Natural killer cell (primary cell): ENCODE results near the gene TEAD1. TPM values are rescaled to one million over a fixed set of nuclear protein-coding genes. Genes with fewer than 3 reads are reported as not detected.

Source experiments
- ATAC-seq, 3 donors: fragments of 150-1000 bp in 2 of 3; fragments of 200-7000 bp in 1 of 3; cut with Tn5 transposase; 1 replicate in 1 of 3; 2 replicates in 2 of 3; pipeline ENCODE4 v1.10.0; 2021; ENCODE audit warnings: mild to moderate bottlenecking in 2 of 3, moderate library complexity in 2 of 3
- DNase-seq, 2 donors: peaks; one replicate each; pipeline versions ENCODE4 v3.0.0 to v3.0.0-alpha.2; 2013 to 2021; ENCODE audit warnings: mixed read lengths in 1 of 2
- H3K27ac ChIP-seq: one replicate; pipeline ENCODE4 v1.5.1; 2013; ENCODE audit warnings: mild to moderate bottlenecking, low read length
- H3K27me3 ChIP-seq: one replicate; pipeline ENCODE4 v1.6.1; 2013; ENCODE audit warnings: low read length; ENCODE audit not compliant: control insufficient read depth, insufficient read depth
- H3K36me3 ChIP-seq: one replicate; pipeline ENCODE4 v1.6.1; 2013; ENCODE audit warnings: low read length; ENCODE audit not compliant: control insufficient read depth, insufficient read depth
- H3K4me1 ChIP-seq: one replicate; pipeline ENCODE4 v1.6.1; 2013; ENCODE audit warnings: low read length; ENCODE audit not compliant: control insufficient read depth, insufficient read depth
- H3K4me3 ChIP-seq: one replicate; pipeline ENCODE4 v1.5.1; 2013; ENCODE audit warnings: low read length
- H3K9me3 ChIP-seq: one replicate; pipeline ENCODE4 v1.6.1; 2013; ENCODE audit warnings: low read length; ENCODE audit not compliant: control insufficient read depth, insufficient read depth
- H3K27ac Mint-ChIP-seq, 2 donors: one replicate each; pipeline ENCODE4 v1.8.0; 2022; ENCODE audit warnings: mild to moderate bottlenecking in 2 of 2, mixed read lengths in 2 of 2, moderate library complexity in 1 of 2
- H3K27me3 Mint-ChIP-seq, 2 donors: one replicate each; pipeline ENCODE4 v1.8.0; 2022; ENCODE audit warnings: low read depth in 2 of 2, mixed read lengths in 2 of 2
- H3K36me3 Mint-ChIP-seq: one replicate; pipeline ENCODE4 v1.8.0; 2022; ENCODE audit warnings: mixed read lengths
- H3K4me1 Mint-ChIP-seq, 2 donors: one replicate each; pipeline ENCODE4 v1.8.0; 2022; ENCODE audit warnings: mixed read lengths in 2 of 2
- H3K4me3 Mint-ChIP-seq: one replicate; pipeline ENCODE4 v1.8.0; 2022; ENCODE audit warnings: mild to moderate bottlenecking, moderate library complexity, mixed read lengths
- H3K9me3 Mint-ChIP-seq, 2 donors: one replicate each; pipeline ENCODE4 v1.8.0; 2022; ENCODE audit warnings: mixed read lengths in 2 of 2
- CTCF ChIP-seq: fragments of 200-600 bp; IDR thresholded peaks from one replicate; pipeline ENCODE4 v1.8.0; 2022; ENCODE audit warnings: antibody characterized with exemption
- WGBS: methylation state at CpG from one replicate; pipeline ENCODE4 v1.1.7; 2013; ENCODE audit warnings: missing lambda C conversion rate; ENCODE audit not compliant: insufficient coverage; 5-methylcytosine and 5-hydroxymethylcytosine counted together
- intact Hi-C: fragments of 100-400 bp; cut with micrococcal nuclease; formaldehyde crosslinking; loops from one replicate; pipeline ENCODE4 v1.14.2; 2022
- total RNA-seq, 4 donors: library from RNA; stranded (reverse); fragments of 120-200 nt in 1 of 4; gene quantifications; one replicate each; pipeline versions ENCODE4 v1.2.3 to v1.2.4, GENCODE V29; 2013 to 2022

TEAD1 gene
- total RNA-seq, 3 donors from 2014 or later (not counting 1 experiment from before 2014, with no cell fraction given): not detected

DNA sequence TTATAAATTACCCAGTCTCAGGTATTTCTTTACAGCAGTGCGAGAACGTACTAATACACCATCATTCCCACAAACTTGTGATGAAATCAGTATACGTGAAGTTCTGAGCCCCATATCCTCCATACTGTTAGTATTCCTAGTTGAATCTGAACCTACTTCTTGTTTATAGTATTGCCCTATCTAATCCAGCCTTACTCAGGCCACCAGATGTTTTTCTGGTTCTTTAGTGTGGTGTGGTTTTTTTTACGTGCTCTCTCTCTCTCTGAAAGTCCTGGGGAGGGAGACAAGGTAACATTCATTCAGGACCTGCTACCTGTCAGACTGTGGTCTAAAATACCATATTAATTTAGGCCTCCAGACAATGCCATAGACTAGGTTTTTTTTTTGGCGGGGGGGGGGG is 47.6 kb upstream of the TEAD1 start:
- no peak for TF ChIP-seq CTCF
- Histone ChIP-seq H3K27me3 (no peaks in the 10 kb centered on the region), H3K4me3 (no peak overlapping the region), H3K4me1 (no peaks in the 10 kb centered on the region), H3K9me3 (no peaks in the 10 kb centered on the region), H3K36me3 (no peaks in the 10 kb centered on the region), H3K27ac (no peak overlapping the region)
- WGBS: 83% methylated on average over 4 of the region's 5 CpGs
- H3K36me3 Mint-ChIP-seq: peaks cover 10% of the 10 kb centered on the region
- H3K9me3 Mint-ChIP-seq: peaks cover 11 to 13% of the 10 kb centered on the region in 2 donors
- H3K27me3 Mint-ChIP-seq: peaks cover 4 to 26% of the 10 kb centered on the region in 2 donors
- ATAC-seq (no peak), DNase-seq (no peak)
- H3K27ac Mint-ChIP-seq: no peak overlapping the region
- intact Hi-C loops: no loop called here
- H3K4me1 Mint-ChIP-seq: no peaks in the 10 kb centered on the region
- H3K4me3 Mint-ChIP-seq: no peak overlapping the region

- TF ChIP-seq CTCF: no peak
- H3K27me3 Mint-ChIP-seq: peaks cover 4 to 26% of the 10 kb centered on the region in 2 donors
- H3K4me1 Mint-ChIP-seq: no peaks in the 10 kb centered on the region
- H3K27ac Mint-ChIP-seq: no peak overlapping the region
- Histone ChIP-seq H3K4me3 (no peak overlapping the region), H3K4me1 (no peaks in the 10 kb centered on the region), H3K36me3 (no peaks in the 10 kb centered on the region), H3K9me3 (no peaks in the 10 kb centered on the region), H3K27me3 (no peaks in the 10 kb centered on the region), H3K27ac (no peak overlapping the region)
- DNase-seq: no peak
- H3K36me3 Mint-ChIP-seq: peaks cover 10% of the 10 kb centered on the region
- ATAC-seq: no peak
- intact Hi-C loops: no loop called here
- WGBS: 86% methylated on average over 4 of the region's 4 CpGs
- no peak overlapping the region for H3K4me3 Mint-ChIP-seq
- peaks cover 8 to 9% of the 10 kb centered on the region in 2 donors for H3K9me3 Mint-ChIP-seq
Measured at GRCh38 chr11:12628314-12628713, 45.9 kb upstream of the TEAD1 start.

GRCh38 chr11:12629601-12630313 is 44.5 kb upstream of the TEAD1 start:
- Mint-ChIP-seq H3K4me1 (no peaks in the 10 kb centered on the region), H3K4me3 (no peak overlapping the region), H3K27me3 (peaks cover 4 to 31% of the 10 kb centered on the region in 2 donors), H3K27ac (no peak overlapping the region), H3K36me3 (no peaks in the 10 kb centered on the region), H3K9me3 (peaks cover 3 to 4% of the 10 kb centered on the region in 2 donors)
- Histone ChIP-seq H3K4me3 (no peak overlapping the region), H3K9me3 (no peaks in the 10 kb centered on the region), H3K4me1 (no peaks in the 10 kb centered on the region), H3K27ac (no peak overlapping the region), H3K36me3 (no peaks in the 10 kb centered on the region), H3K27me3 (no peaks in the 10 kb centered on the region)
- intact Hi-C loops: no loop called here
- 50% methylated on average over 1 of the region's 6 CpGs for WGBS
- no peak for DNase-seq
- TF ChIP-seq CTCF: no peak
- no peak for ATAC-seq

- TF ChIP-seq CTCF: no peak
- Mint-ChIP-seq H3K4me1 (no peaks in the 10 kb centered on the region), H3K9me3 (peaks cover 0 to under 1% of the 10 kb centered on the region in 2 donors), H3K4me3 (no peak overlapping the region), H3K27me3 (peaks cover 4 to 31% of the 10 kb centered on the region in 2 donors), H3K36me3 (no peaks in the 10 kb centered on the region), H3K27ac (no peak overlapping the region)
- Histone ChIP-seq H3K36me3 (no peaks in the 10 kb centered on the region), H3K4me1 (no peaks in the 10 kb centered on the region), H3K27ac (no peak overlapping the region), H3K9me3 (no peaks in the 10 kb centered on the region), H3K27me3 (no peaks in the 10 kb centered on the region), H3K4me3 (no peak overlapping the region)
- 81% methylated on average over 4 of the region's 4 CpGs for WGBS
- intact Hi-C loops: no loop called here
- DNase-seq (no peak), ATAC-seq (no peak)
Measured at GRCh38 chr11:12631651-12632050, 42.6 kb upstream of the TEAD1 start.
